HepG2 (cell line): ENCODE measurements around the gene SDC3. TPM values are rescaled to one million over a fixed set of nuclear protein-coding genes. Genes with fewer than 3 reads are reported as not detected.

Experiments used
- ATAC-seq: fragments of 200-7000 bp; cut with Tn5 transposase; 3 replicates; pipeline ENCODE4 v1.9.1; 2020; ENCODE audit warnings: mild to moderate bottlenecking, moderate library complexity
- BruUV-seq: library from RNA; stranded (reverse); fragments of 400-500 nt; replicated peaks from 2 replicates; lab custom pipeline; 2021; lab: Mats Ljungman, UMichigan
- CTCF ChIA-PET: fragments of 300-600 bp; formaldehyde crosslinking; extraction: SDS; loops from one replicate; lab custom pipeline; 2021; ENCODE audit warnings: low total read pairs, inconsistent platforms, low intra/inter-chr PET ratio; lab: Yijun Ruan, JAX
- POLR2A ChIA-PET: fragments of 350-600 bp; sonication (Branson Sonifier 250); formaldehyde crosslinking; loops from one replicate; lab custom pipeline; 2020; ENCODE audit warnings: antibody characterized with exemption, inconsistent platforms; lab: Yijun Ruan, JAX
- DNase-seq: peaks from one replicate; pipeline ENCODE4 v3.0.0-alpha.2; 2015; ENCODE audit warnings: low spot score
- FAIRE-seq: peaks from 3 replicates; lab custom pipeline; 2011; peaks lifted over from hg19 to GRCh38; lab: Jason Lieb, UNC
- H2AFZ ChIP-seq: one replicate; pipeline ENCODE4 v1.6.1; 2011; ENCODE audit warnings: low read length, inconsistent platforms
- H3K27ac ChIP-seq: fragments of 300-600 bp; 3 replicates; pipeline ENCODE4 v1.8.0; 2011; ENCODE audit warnings: mixed run types, mild to moderate bottlenecking, mixed read lengths, low read length, inconsistent platforms; ENCODE audit not compliant: insufficient read depth; ENCODE audit errors: extremely low read length
- H3K27me3 ChIP-seq, 2 experiments: fragments of 200-600 bp in 1 of 2; 2 replicates in 1 of 2; 3 replicates in 1 of 2; pipeline versions ENCODE4 v1.6.0 to v1.8.0; 2011; ENCODE audit warnings: low read length in 2 of 2, mild to moderate bottlenecking in 2 of 2, moderate library complexity in 2 of 2, inconsistent platforms in 1 of 2; ENCODE audit not compliant: insufficient read depth in 2 of 2, control insufficient read depth in 1 of 2
- H3K36me3 ChIP-seq, 2 experiments: fragments of 200-600 bp in 1 of 2; replicated peaks in 1 of 2; 2 replicates in 1 of 2; 3 replicates in 1 of 2; pipeline versions ENCODE4 v1.5.1 to v1.8.0; 2011; ENCODE audit warnings: low read length in 2 of 2, inconsistent platforms in 1 of 2; ENCODE audit not compliant: insufficient read depth in 2 of 2, control insufficient read depth in 1 of 2
- H3K4me1 ChIP-seq: 2 replicates; pipeline ENCODE4 v1.5.1; 2012; ENCODE audit warnings: low read length, inconsistent platforms; ENCODE audit not compliant: insufficient read depth
- H3K4me2 ChIP-seq: 2 replicates; pipeline ENCODE4 v1.6.0; 2011; ENCODE audit warnings: low read depth, low read length, inconsistent platforms
- H3K4me3 ChIP-seq, 3 experiments: fragments of 200-600 bp in 1 of 3; sonication (generic), shearing (Covaris generic) in 1 of 3; replicated peaks in 1 of 3; 2 replicates each; pipeline ENCODE4 v1.5.1; 2011 to 2016; ENCODE audit warnings: low read length in 3 of 3, inconsistent platforms in 2 of 3, low read depth in 2 of 3, mild to moderate bottlenecking in 2 of 3, control low read depth in 1 of 3, mixed read lengths in 1 of 3; ENCODE audit not compliant: insufficient read depth in 1 of 3
- H3K79me2 ChIP-seq: one replicate; pipeline ENCODE4 v1.6.1; 2011; ENCODE audit warnings: low read length, inconsistent platforms; ENCODE audit not compliant: insufficient read depth
- H3K9ac ChIP-seq: 2 replicates; pipeline ENCODE4 v1.6.0; 2011; ENCODE audit warnings: mild to moderate bottlenecking, low read depth, low read length, inconsistent platforms; ENCODE audit not compliant: insufficient read depth
- H3K9me3 ChIP-seq: 2 replicates; pipeline ENCODE4 v1.5.1; 2012; ENCODE audit warnings: mild to moderate bottlenecking, low read length
- H4K20me1 ChIP-seq: 2 replicates; pipeline ENCODE4 v1.6.0; 2011; ENCODE audit warnings: inconsistent platforms, mild to moderate bottlenecking, low read length, moderate library complexity; ENCODE audit not compliant: insufficient read depth
- DDIT3 ChIP-seq: sonication (generic); formaldehyde crosslinking; IDR thresholded peaks from 2 replicates; pipeline ENCODE4 v1.4.0; 2020; ENCODE audit warnings: mild to moderate bottlenecking, missing genetic modification reagents
- ESRRA ChIP-seq: sonication (generic); formaldehyde crosslinking; IDR thresholded peaks from 2 replicates; pipeline ENCODE4 v1.5.1; 2020; ENCODE audit warnings: mild to moderate bottlenecking, low read depth, missing genetic modification reagents
- GABPA ChIP-seq, 2 experiments: IDR thresholded peaks; 2 replicates each; pipeline ENCODE4 v1.6.1; 2011 to 2016; ENCODE audit warnings: low read depth in 2 of 2, low read length in 1 of 2, missing biosample characterization in 1 of 2, missing genetic modification characterization in 1 of 2
- GATAD1 ChIP-seq: IDR thresholded peaks from 2 replicates; pipeline ENCODE4 v1.6.1; 2016; ENCODE audit warnings: missing genetic modification reagents, missing compliant biosample characterization
- MTERF4 ChIP-seq: sonication (generic); formaldehyde crosslinking; IDR thresholded peaks from 2 replicates; pipeline ENCODE4 v1.8.0; 2023; ENCODE audit warnings: mild to moderate bottlenecking, missing genetic modification reagents
- NFKBIZ ChIP-seq: IDR thresholded peaks from 2 replicates; pipeline ENCODE4 v1.6.1; 2018; ENCODE audit warnings: missing genetic modification reagents, missing compliant biosample characterization
- PHF21A ChIP-seq: sonication (generic); formaldehyde crosslinking; IDR thresholded peaks from 2 replicates; pipeline ENCODE4 v1.5.0; 2020; ENCODE audit warnings: mild to moderate bottlenecking, missing genetic modification reagents
- RERE ChIP-seq: IDR thresholded peaks from 2 replicates; pipeline ENCODE4 v1.6.1; 2016; ENCODE audit warnings: low read depth, missing genetic modification reagents, missing compliant biosample characterization
- ZNF513 ChIP-seq: sonication (generic); formaldehyde crosslinking; conservative IDR thresholded peaks from 2 replicates; pipeline ENCODE4 v1.5.0; 2020; ENCODE audit warnings: missing genetic modification reagents
- ZNF629 ChIP-seq: sonication (generic); formaldehyde crosslinking; conservative IDR thresholded peaks from 2 replicates; pipeline ENCODE4 v1.5.0; 2020; ENCODE audit warnings: missing genetic modification reagents
- WGBS: methylation state at CpG from one replicate; pipeline ENCODE4 v1.1.6; 2017; ENCODE audit warnings: low lambda C conversion rate; 5-methylcytosine and 5-hydroxymethylcytosine counted together
- in situ Hi-C: cut with HindIII; loops from 2 replicates; pipeline ENCODE4 v1.10.0; 2017; ENCODE audit warnings: low pct_unique_long_range_greater_than_20kb; ENCODE audit not compliant: extremely low pct_ligation_motif_present
- intact Hi-C: fragments of 100-400 bp; cut with micrococcal nuclease; formaldehyde crosslinking; loops from one replicate; pipeline ENCODE4 v1.10.0; 2022; ENCODE audit not compliant: unreplicated experiment
- polyA plus RNA-seq, 8 experiments: library from polyadenylated mRNA; depleted of rRNA in 3 of 8; stranded (reverse) in 7 of 8; unstranded in 1 of 8; fragments of >200 nt; fragmentation: Illumina TruSeq in 4 of 8; extraction: Trizol in 4 of 8; gene quantifications; 2 replicates each; pipeline versions ENCODE4 v1.2.1 to v1.2.3, GENCODE V29; 2011 to 2016; ENCODE audit warnings: low read depth in 4 of 8, missing spikeins in 1 of 8, mixed read lengths in 1 of 8; ENCODE audit not compliant: insufficient read depth in 1 of 8
- total RNA-seq, 5 experiments: library from RNA; depleted of rRNA; stranded (reverse); fragments of >200 nt; fragmentation: Illumina TruSeq; extraction: Trizol; gene quantifications; 2 replicates each; pipeline ENCODE4 v1.2.3, GENCODE V29; 2016; ENCODE audit warnings: low read depth in 1 of 5

SDC3 gene
- total and polyA plus RNA-seq, 2 of the 13 experiments (the other 11 are each of a cell fraction or from before 2014, with no cell fraction given): 0.49 to 0.84 TPM

GRCh38 chr1:30881319-30882181 lies 27.0 kb downstream of the SDC3 start:
- intact Hi-C loops: no loop called here
- no peak overlapping the region for H3K9ac ChIP-seq
- H3K36me3 ChIP-seq: no peaks in the 10 kb centered on the region
- H3K4me2 ChIP-seq: no peak overlapping the region
- ChIA-PET POLR2A (no interaction called here), CTCF (no interaction called here)
- H4K20me1 ChIP-seq: no peaks in the 10 kb centered on the region
- DNase-seq: no peak
- no peaks in the 10 kb centered on the region for H3K9me3 ChIP-seq
- H3K4me1 ChIP-seq: no peaks in the 10 kb centered on the region
- no TSS peak for BruUV-seq
- WGBS: 27% methylated on average over 17 of the region's 25 CpGs
- no peak for FAIRE-seq
- no peak overlapping the region for H2AFZ ChIP-seq
- H3K79me2 ChIP-seq: no peaks in the 10 kb centered on the region
- ATAC-seq: no peak
- in situ Hi-C loops: no loop called here
- peaks cover 0 to 23% of the 10 kb centered on the region in 2 experiments; a peak in 3 of 5 replicates for H3K27me3 ChIP-seq
- no peak overlapping the region for H3K27ac ChIP-seq
- H3K4me3 ChIP-seq: no peak overlapping the region
- TF ChIP-seq ESRRA (CRISPR knock-in tag) (no peak), GABPA (IDR thresholded peaks at IDR 0.05; ENCODE audit: low read depth, low read length) (peak; percentile 5; the same call in 1 of the 2 replicates), GABPA (CRISPR knock-in tag; IDR thresholded peaks at IDR 0.05; ENCODE audit: low read depth) (peak; percentile 27; the same call in 1 of the 2 replicates), MTERF4 (no peak), DDIT3 (CRISPR knock-in tag) (no peak), RERE (CRISPR knock-in tag) (no peak), ZNF513 (CRISPR knock-in tag) (no peak), PHF21A (CRISPR knock-in tag) (no peak), NFKBIZ (CRISPR knock-in tag) (no peak), GATAD1 (CRISPR knock-in tag) (no peak), ZNF629 (CRISPR knock-in tag) (peak; percentile 42; the same call in 1 of the 2 replicates)
